GM21423 (cell line): Measurements from ENCODE around the gene DMD.
"Not testable (repeated sequence)": the region's sequence is repeated elsewhere in the genome, so short reads cannot be mapped to it uniquely, and the experiment has no call there.

Experiments
- ATAC-seq: cut with Tn5 transposase; IDR thresholded peaks from one replicate; pipeline ENCODE4 v1.9.1; 2021; ENCODE audit warnings: mild to moderate bottlenecking, moderate library complexity; ENCODE audit not compliant: unreplicated experiment

DMD gene

GRCh38 chrX:32289356-32289755, 922.0 kb downstream of the DMD start:
- no peak for ATAC-seq

- ATAC-seq = no peak
Observed at GRCh38 chrX:32281853-32282252, 929.5 kb downstream of the DMD start.

GRCh38 chrX:32280921-32281320, 930.4 kb downstream of the DMD start:
- no peak for ATAC-seq

GRCh38 chrX:32280489-32280888, 930.9 kb downstream of the DMD start:
- ATAC-seq = no peak

GRCh38 chrX:32276153-32276552, 935.2 kb downstream of the DMD start:
- ATAC-seq = no peak

- no peak for ATAC-seq
Observed at GRCh38 chrX:32269866-32270265, 941.5 kb downstream of the DMD start.

GRCh38 chrX:32268207-32268606, 943.1 kb downstream of the DMD start:
- ATAC-seq = no peak

GRCh38 chrX:32267796-32268195, 943.6 kb downstream of the DMD start:
- no peak for ATAC-seq

GRCh38 chrX:32246675-32247074, 964.7 kb downstream of the DMD start:
- ATAC-seq = not testable (repeated sequence)

GRCh38 chrX:32195611-32196010, 1015.7 kb downstream of the DMD start:
- no peak for ATAC-seq

GRCh38 chrX:32191316-32191715, 1020.0 kb downstream of the DMD start:
- ATAC-seq = no peak

- ATAC-seq = no peak
Observed at GRCh38 chrX:32185160-32185559, 1026.2 kb downstream of the DMD start.

- ATAC-seq = no peak
Observed at GRCh38 chrX:32183066-32183465, 1028.3 kb downstream of the DMD start.

- ATAC-seq = no peak
Observed at GRCh38 chrX:32176510-32176909, 1034.8 kb downstream of the DMD start.

GRCh38 chrX:32170481-32170880, 1040.9 kb downstream of the DMD start:
- no peak for ATAC-seq

- no peak for ATAC-seq
Observed at GRCh38 chrX:32155044-32155638, 1056.2 kb downstream of the DMD start.

- no peak for ATAC-seq
Observed at GRCh38 chrX:32153585-32153984, 1057.8 kb downstream of the DMD start.

GRCh38 chrX:32150141-32150540, 1061.2 kb downstream of the DMD start:
- no peak for ATAC-seq

GRCh38 chrX:32141841-32142240, 1069.5 kb downstream of the DMD start:
- ATAC-seq = no peak

- no peak for ATAC-seq
Observed at GRCh38 chrX:32139476-32139875, 1071.9 kb downstream of the DMD start.

- no peak for ATAC-seq
Observed at GRCh38 chrX:32137525-32137924, 1073.8 kb downstream of the DMD start.

GRCh38 chrX:32126997-32127396, 1084.4 kb downstream of the DMD start:
- no peak for ATAC-seq

GRCh38 chrX:32118832-32119231, 1092.5 kb downstream of the DMD start:
- no peak for ATAC-seq
